Measurements from ENCODE around the gene SNAP47.

Gene SNAP47

DNA sequence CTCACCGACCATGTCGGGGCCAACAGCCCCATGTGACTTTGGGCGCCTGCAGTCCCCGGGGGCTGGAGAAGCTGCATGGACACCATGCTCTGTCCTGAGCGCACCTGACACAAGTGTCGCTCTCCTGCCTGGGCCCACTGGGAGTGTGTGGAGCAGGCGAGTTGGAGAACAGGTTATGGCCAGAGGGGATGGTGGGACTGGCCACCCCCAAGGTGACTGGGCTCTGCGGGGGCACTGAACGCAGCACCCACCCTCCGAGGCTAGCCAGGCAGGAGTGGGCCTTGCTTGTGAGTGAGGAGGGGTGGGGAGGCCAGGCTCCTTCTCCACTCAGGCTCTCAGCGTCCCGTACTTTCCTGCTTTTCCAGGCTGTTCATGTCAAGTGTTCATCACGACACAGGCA lies 35.6 kb downstream of the SNAP47 start:
- TF ChIP-seq, protein P1, sequence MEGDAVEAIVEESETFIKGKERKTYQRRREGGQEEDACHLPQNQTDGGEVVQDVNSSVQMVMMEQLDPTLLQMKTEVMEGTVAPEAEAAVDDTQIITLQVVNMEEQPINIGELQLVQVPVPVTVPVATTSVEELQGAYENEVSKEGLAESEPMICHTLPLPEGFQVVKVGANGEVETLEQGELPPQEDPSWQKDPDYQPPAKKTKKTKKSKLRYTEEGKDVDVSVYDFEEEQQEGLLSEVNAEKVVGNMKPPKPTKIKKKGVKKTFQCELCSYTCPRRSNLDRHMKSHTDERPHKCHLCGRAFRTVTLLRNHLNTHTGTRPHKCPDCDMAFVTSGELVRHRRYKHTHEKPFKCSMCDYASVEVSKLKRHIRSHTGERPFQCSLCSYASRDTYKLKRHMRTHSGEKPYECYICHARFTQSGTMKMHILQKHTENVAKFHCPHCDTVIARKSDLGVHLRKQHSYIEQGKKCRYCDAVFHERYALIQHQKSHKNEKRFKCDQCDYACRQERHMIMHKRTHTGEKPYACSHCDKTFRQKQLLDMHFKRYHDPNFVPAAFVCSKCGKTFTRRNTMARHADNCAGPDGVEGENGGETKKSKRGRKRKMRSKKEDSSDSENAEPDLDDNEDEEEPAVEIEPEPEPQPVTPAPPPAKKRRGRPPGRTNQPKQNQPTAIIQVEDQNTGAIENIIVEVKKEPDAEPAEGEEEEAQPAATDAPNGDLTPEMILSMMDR (IDR thresholded peaks at IDR 0.05; ENCODE audit: unreplicated experiment in 3 of 3), result no peak
- Mint-ChIP-seq H3K9me3 (no peaks in the 10 kb centered on the region), H3K27ac (no peak overlapping the region)

DNA sequence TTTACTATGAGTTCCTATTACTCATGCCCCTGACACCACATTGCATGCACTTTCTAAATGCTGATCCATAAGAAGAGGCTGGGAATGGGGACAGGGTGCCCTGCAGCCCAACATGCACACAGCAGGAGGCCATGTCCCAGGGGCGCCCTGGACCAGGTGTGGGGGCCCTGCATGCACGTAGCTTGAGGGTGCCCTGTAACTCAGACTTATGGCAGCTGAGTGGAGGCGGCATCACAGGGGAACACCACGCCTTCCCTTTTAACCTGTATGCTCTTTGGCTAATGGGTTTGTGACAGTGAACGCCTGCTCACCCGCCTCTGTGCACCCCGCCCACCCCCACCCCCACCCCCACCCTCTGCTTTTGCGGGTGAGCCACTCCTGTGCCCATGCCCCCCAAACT lies 36.1 kb downstream of the SNAP47 start:
- Mint-ChIP-seq H3K27me3 (ENCODE audit: low read depth) (no peaks in the 10 kb centered on the region), H3K4me3 (no peak overlapping the region), H3K4me1 (peaks cover 28% of the 10 kb centered on the region)

More for the DNA sequence above, 35.6 kb downstream of the SNAP47 start:
- Mint-ChIP-seq H3K4me1 (peaks cover 23% of the 10 kb centered on the region), H3K27me3 (ENCODE audit: low read depth) (no peaks in the 10 kb centered on the region), H3K36me3 (ENCODE audit: low read depth) (peaks cover 37% of the 10 kb centered on the region), H3K4me3 (no peak overlapping the region)

DNA sequence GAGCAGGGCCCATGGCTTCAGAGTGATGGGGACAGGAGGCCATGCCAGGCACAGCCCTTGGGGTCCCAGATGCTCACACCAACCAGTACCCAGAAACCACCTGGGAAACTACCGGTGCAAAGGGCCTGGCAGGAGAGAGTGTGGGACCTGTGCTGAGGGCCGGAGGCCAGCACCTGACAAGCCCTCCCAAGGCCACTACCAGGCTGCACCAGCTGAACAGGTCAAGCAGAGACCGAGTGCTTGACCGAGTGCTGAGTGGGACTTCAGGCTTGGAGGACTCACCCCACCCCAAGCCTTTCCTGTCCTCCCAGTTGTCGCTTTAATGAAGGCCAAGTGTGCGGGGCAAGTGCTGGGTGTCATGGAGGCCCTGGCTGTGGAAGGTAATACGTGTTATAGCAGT lies 36.5 kb downstream of the SNAP47 start:
- no peak overlapping the region for H3K4me3 Mint-ChIP-seq
- H3K4me1 Mint-ChIP-seq, result peaks cover 32% of the 10 kb centered on the region
- TF ChIP-seq, protein P1 (IDR thresholded peaks at IDR 0.05; ENCODE audit: unreplicated experiment in 3 of 3), result no peak
- H3K27me3 Mint-ChIP-seq (ENCODE audit: low read depth), result no peaks in the 10 kb centered on the region
- H3K27ac Mint-ChIP-seq, result no peak overlapping the region
- no peaks in the 10 kb centered on the region for H3K9me3 Mint-ChIP-seq
- peaks cover 34% of the 10 kb centered on the region for H3K36me3 Mint-ChIP-seq (ENCODE audit: low read depth)

More for the DNA sequence above, 36.1 kb downstream of the SNAP47 start:
- Mint-ChIP-seq H3K36me3 (ENCODE audit: low read depth) (peaks cover 37% of the 10 kb centered on the region), H3K27ac (no peak overlapping the region), H3K9me3 (no peaks in the 10 kb centered on the region)
- TF ChIP-seq, protein P1 (IDR thresholded peaks at IDR 0.05; ENCODE audit: unreplicated experiment in 3 of 3), result no peak

DNA sequence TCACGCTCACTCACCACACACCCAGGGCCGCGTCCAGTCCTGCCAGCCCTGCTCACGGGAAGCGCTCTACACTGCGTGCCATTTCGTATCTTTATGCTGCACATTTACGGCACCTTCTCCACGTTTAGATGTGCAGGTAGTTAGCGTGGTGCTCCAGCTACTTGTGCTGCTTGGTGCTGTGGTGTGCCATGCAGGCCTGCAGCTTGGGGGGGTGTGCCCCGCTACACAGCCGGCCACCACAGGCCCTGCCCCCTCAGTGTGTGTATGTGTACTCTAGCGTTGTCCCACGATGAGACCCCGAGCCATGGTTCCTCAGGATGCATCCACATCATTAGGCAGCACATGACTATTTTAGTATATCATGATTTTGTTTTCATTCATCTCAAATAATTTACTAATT lies 38.3 kb downstream of the SNAP47 start:
- Mint-ChIP-seq H3K36me3 (ENCODE audit: low read depth) (peaks cover 16% of the 10 kb centered on the region), H3K27ac (no peak overlapping the region), H3K4me1 (peaks cover 38% of the 10 kb centered on the region), H3K27me3 (ENCODE audit: low read depth) (no peaks in the 10 kb centered on the region), H3K4me3 (no peak overlapping the region), H3K9me3 (no peaks in the 10 kb centered on the region)
- TF ChIP-seq, protein P1 (IDR thresholded peaks at IDR 0.05; ENCODE audit: unreplicated experiment in 3 of 3), result no peak

DNA sequence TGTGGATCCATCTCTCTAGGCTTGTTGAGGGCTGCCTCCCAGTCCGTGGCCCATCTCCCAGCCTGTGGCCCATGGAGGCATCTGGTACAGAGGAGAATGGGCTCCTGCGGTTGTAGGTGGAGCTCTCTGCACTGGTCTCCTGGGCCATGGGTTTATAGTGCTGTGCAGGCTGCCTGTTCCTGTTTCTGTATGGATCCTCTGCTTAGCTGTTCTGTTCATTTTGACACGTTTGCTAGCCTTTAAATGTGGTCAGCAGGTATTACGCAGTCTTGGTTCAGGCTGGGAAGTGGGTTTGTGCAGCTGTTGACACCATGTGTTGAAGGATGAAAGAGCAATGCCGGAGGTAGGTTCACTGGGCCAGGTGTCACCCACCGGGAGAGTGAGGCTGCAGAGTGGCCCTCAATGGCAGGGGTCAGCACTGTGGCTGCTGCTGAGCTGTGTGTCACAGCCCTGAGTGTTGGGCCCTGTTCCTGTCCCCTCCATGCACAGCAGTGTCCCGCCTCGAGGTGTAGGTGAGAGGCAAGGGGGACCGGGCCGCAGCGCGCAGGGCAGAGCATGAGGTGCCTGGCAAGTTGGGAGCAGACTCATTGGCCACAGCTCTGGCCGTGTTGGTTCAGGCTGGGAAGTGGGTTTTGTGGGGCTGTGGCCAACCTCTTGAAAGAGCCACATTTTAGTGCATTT lies 39.0 kb downstream of the SNAP47 start:
- Mint-ChIP-seq H3K27me3 (ENCODE audit: low read depth) (no peaks in the 10 kb centered on the region), H3K4me1 (peaks cover 38% of the 10 kb centered on the region), H3K36me3 (ENCODE audit: low read depth) (peaks cover 11% of the 10 kb centered on the region), H3K27ac (peak overlapping the region; percentile 88 to 94 (median 88)), H3K9me3 (no peaks in the 10 kb centered on the region), H3K4me3 (no peak overlapping the region)
- TF ChIP-seq, protein P1 (IDR thresholded peaks at IDR 0.05; ENCODE audit: unreplicated experiment in 3 of 3), result no peak

Data from nephron (organoid).